ENCODE measurements around the gene SERINC1. TPM values are rescaled to one million over a fixed set of nuclear protein-coding genes. Genes with fewer than 3 reads are reported as not detected.

The SERINC1 gene
- total RNA-seq, 3 donors from 2014 or later: 198 to 375 (median 242) TPM

DNA sequence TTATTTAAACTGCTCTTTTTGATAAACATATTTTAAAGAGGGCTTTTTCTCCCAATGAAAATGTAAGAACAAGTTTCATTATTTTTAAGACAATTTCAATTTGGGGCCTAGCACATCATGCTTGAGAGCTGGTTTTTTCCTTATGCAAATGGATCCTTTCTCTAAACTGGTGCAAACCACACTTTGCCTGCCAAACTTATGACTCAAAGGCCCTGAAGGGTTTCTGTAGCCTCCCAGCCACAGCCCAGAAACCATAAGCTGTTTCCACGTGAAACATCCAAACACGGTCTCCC, 72.6 kb downstream of the SERINC1 start:
- H3K27me3 ChIP-seq: no peaks in the 10 kb centered on the region
- H3K4me3 ChIP-seq: peak overlapping the region; percentile 78 to 94 (median 90)
- H3K27ac ChIP-seq: peak overlapping the region; percentile 90 to 93
- TF ChIP-seq, protein P1, sequence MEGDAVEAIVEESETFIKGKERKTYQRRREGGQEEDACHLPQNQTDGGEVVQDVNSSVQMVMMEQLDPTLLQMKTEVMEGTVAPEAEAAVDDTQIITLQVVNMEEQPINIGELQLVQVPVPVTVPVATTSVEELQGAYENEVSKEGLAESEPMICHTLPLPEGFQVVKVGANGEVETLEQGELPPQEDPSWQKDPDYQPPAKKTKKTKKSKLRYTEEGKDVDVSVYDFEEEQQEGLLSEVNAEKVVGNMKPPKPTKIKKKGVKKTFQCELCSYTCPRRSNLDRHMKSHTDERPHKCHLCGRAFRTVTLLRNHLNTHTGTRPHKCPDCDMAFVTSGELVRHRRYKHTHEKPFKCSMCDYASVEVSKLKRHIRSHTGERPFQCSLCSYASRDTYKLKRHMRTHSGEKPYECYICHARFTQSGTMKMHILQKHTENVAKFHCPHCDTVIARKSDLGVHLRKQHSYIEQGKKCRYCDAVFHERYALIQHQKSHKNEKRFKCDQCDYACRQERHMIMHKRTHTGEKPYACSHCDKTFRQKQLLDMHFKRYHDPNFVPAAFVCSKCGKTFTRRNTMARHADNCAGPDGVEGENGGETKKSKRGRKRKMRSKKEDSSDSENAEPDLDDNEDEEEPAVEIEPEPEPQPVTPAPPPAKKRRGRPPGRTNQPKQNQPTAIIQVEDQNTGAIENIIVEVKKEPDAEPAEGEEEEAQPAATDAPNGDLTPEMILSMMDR (IDR thresholded peaks at IDR 0.05): no peak
- no peak for TF ChIP-seq POLR2A (IDR thresholded peaks at IDR 0.05)
- no peak for TF ChIP-seq POLR2AphosphoS5 (IDR thresholded peaks at IDR 0.05)
- intact Hi-C loops (cut with DNase I; ENCODE audit: low total_unique reads): no loop called here
- no peaks in the 10 kb centered on the region for H3K4me1 ChIP-seq
- no peak for DNase-seq (ENCODE audit: low spot score in 2 of 2)
- no peaks in the 10 kb centered on the region for H3K9me3 ChIP-seq
- no peaks in the 10 kb centered on the region for H3K36me3 ChIP-seq

DNA sequence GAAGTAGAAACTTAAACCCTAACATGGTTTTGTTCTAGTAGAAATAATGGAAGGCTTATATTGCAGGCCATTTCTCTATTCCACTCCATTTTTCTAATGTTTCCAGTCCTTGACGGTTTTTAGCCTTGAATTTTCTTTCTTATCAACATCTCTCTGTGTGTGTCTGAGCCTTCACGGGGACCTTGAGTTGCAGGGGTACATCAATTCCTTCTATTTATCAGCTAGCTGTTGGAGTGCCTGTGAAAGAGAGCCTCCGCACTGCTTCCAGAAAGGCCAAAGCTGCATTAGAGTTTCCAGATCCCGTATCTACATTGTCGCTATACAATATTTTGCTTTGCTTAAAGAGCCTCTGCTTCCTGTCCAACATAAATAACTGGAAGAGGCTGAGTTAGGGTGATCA, 77.6 kb downstream of the SERINC1 start:
- intact Hi-C loops (cut with DNase I; ENCODE audit: low total_unique reads): no loop called here
- H3K27me3 ChIP-seq: no peaks in the 10 kb centered on the region
- TF ChIP-seq POLR2A (IDR thresholded peaks at IDR 0.05) (no peak), POLR2AphosphoS5 (IDR thresholded peaks at IDR 0.05) (no peak)
- TF ChIP-seq, protein P1 (IDR thresholded peaks at IDR 0.05): no peak
- no peak for DNase-seq (ENCODE audit: low spot score in 2 of 2)
- H3K4me1 ChIP-seq: no peaks in the 10 kb centered on the region
- H3K4me3 ChIP-seq: no peak overlapping the region
- no peaks in the 10 kb centered on the region for H3K36me3 ChIP-seq
- no peaks in the 10 kb centered on the region for H3K9me3 ChIP-seq
- no peak overlapping the region for H3K27ac ChIP-seq

DNA sequence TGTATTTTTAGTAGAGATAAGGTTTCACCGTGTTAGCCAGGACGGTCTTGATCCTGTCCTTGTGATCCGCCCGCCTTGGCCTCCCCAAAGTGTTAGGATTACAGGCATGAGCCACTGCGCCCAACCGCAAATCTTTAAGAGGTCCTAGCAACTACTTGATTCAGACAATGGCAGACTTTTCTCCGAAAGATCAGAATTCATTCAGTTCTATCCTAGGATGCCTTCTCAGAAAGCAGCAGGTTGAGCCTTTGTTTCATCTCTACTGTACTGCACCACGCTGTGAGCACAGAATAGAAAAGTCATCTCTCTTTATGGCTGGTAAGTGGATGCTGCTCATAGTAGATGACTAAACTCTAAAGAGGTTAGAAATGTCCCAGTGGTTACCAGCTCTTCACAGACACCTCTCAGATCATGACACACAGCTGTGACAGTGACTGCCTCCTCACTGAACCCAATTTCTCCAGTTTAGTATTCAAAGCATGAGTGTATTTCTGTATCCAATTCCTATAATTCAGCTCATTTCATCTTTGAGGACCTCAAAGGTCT, 78.2 kb downstream of the SERINC1 start:
- Histone ChIP-seq H3K4me3 (no peak overlapping the region), H3K27me3 (no peaks in the 10 kb centered on the region), H3K4me1 (no peaks in the 10 kb centered on the region), H3K36me3 (no peaks in the 10 kb centered on the region), H3K9me3 (no peaks in the 10 kb centered on the region), H3K27ac (no peak overlapping the region)
- no peak for DNase-seq (ENCODE audit: low spot score in 2 of 2)
- TF ChIP-seq, protein P1 (IDR thresholded peaks at IDR 0.05): no peak
- no peak for TF ChIP-seq POLR2AphosphoS5 (IDR thresholded peaks at IDR 0.05)
- TF ChIP-seq POLR2A (IDR thresholded peaks at IDR 0.05): no peak
- intact Hi-C loops (cut with DNase I; ENCODE audit: low total_unique reads): no loop called here

Other genes with a start within 250 kb of the SERINC1 start
- 10 to 100 TPM; 19.4 to 35.0 (median 29.8) TPM for gene HSF2, start 72.2 kb downstream of the SERINC1 start, total RNA-seq
- gene PKIB, start 138.6 kb upstream of the SERINC1 start, total RNA-seq: 10 to 100 TPM in 2 of 3 donors, 1 to 10 TPM in 1; 1.6 to 33.5 (median 22.3) TPM

Measured in breast epithelium (tissue), 4 donors.